HEK293T (cell line): ENCODE results near the gene SEMA4D.
"Not testable (repeated sequence)": the region's sequence is repeated elsewhere in the genome, so short reads cannot be mapped to it uniquely, and the experiment has no call there.

Experiments
- CTCF ChIA-PET: fragments of 350-600 bp; formaldehyde crosslinking; extraction: SDS; loops from one replicate; lab custom pipeline; 2021; ENCODE audit warnings: antibody characterized with exemption, inconsistent platforms; lab: Yijun Ruan, JAX
- POLR2A ChIA-PET: fragments of 350-600 bp; formaldehyde crosslinking; extraction: SDS; loops from one replicate; lab custom pipeline; 2020; ENCODE audit warnings: antibody characterized with exemption, inconsistent platforms; lab: Yijun Ruan, JAX
- DNase-seq: peaks from one replicate; pipeline ENCODE4 v3.0.0; 2012; ENCODE audit warnings: mixed read lengths; ENCODE audit errors: extremely low spot score
- ARNT ChIP-seq: fragments of 450-650 bp; IDR thresholded peaks from 2 replicates; pipeline ENCODE4 v1.6.1; 2017; ENCODE audit warnings: mild to moderate bottlenecking
- BHLHE40 ChIP-seq: fragments of 450-650 bp; IDR thresholded peaks from 2 replicates; pipeline ENCODE4 v1.6.1; 2016; ENCODE audit warnings: mild to moderate bottlenecking, moderate library complexity, borderline replicate concordance
- CTBP1 ChIP-seq: fragments of 450-650 bp; IDR thresholded peaks from 2 replicates; pipeline ENCODE4 v1.6.1; 2016; ENCODE audit warnings: borderline replicate concordance
- ELF4 ChIP-seq: fragments of 450-650 bp; IDR thresholded peaks from 2 replicates; pipeline ENCODE4 v1.6.1; 2017; ENCODE audit warnings: antibody characterized with exemption
- FOXA1 ChIP-seq: fragments of 450-650 bp; IDR thresholded peaks from 2 replicates; pipeline ENCODE4 v1.6.1; 2016; ENCODE audit warnings: mild to moderate bottlenecking
- FOXK2 ChIP-seq: fragments of 450-650 bp; IDR thresholded peaks from 2 replicates; pipeline ENCODE4 v1.6.1; 2016; ENCODE audit warnings: mild to moderate bottlenecking
- FOXM1 ChIP-seq: fragments of 450-650 bp; IDR thresholded peaks from 2 replicates; pipeline ENCODE4 v1.6.1; 2017; ENCODE audit warnings: mild to moderate bottlenecking, borderline replicate concordance
- HDGF ChIP-seq: fragments of 450-650 bp; IDR thresholded peaks from 2 replicates; pipeline ENCODE4 v1.6.1; 2017; ENCODE audit warnings: antibody characterized with exemption, borderline replicate concordance
- L3MBTL2 ChIP-seq: fragments of 450-650 bp; conservative IDR thresholded peaks from 2 replicates; pipeline ENCODE4 v1.6.1; 2016; ENCODE audit warnings: mild to moderate bottlenecking
- LEF1 ChIP-seq: fragments of 450-650 bp; IDR thresholded peaks from 2 replicates; pipeline ENCODE4 v1.6.1; 2017; ENCODE audit warnings: mild to moderate bottlenecking, borderline replicate concordance
- NFRKB ChIP-seq: fragments of 450-650 bp; IDR thresholded peaks from 2 replicates; pipeline ENCODE4 v1.6.1; 2016; ENCODE audit warnings: mild to moderate bottlenecking, moderate library complexity
- SP1 ChIP-seq: fragments of 450-650 bp; IDR thresholded peaks from 2 replicates; pipeline ENCODE4 v1.6.1; 2017
- SUZ12 ChIP-seq: fragments of 450-650 bp; IDR thresholded peaks from 2 replicates; pipeline ENCODE4 v1.6.1; 2016; ENCODE audit warnings: mild to moderate bottlenecking
- TARDBP ChIP-seq: fragments of 450-650 bp; IDR thresholded peaks from 2 replicates; pipeline ENCODE4 v1.6.1; 2016
- ZNF384 ChIP-seq: fragments of 450-650 bp; IDR thresholded peaks from 2 replicates; pipeline ENCODE4 v1.6.1; 2016
- TF ChIP-seq, protein P1 (sequence below): fragments of 450-650 bp; IDR thresholded peaks from 2 replicates; pipeline ENCODE4 v1.6.1; 2016

The SEMA4D gene

DNA sequence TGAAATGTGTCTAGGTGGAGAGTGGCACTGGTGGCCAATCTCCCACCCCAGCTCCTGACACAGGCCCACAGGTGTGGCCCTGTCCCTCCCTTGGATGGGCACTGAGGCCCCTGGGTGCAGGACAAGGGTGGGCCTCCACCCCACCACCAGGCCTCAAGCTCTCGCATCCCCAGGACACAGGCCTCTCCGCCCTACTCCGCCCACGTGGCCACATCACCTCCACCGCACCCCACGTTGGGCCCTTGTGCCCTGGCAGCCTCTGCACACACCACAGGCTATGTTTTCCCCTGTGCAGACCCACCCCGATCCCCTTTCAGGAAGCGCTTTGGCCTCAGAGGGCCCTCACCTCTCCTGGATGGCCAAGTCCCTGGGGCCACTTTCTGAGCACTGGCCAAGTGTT lies 124.9 kb downstream of the SEMA4D start:
- POLR2A ChIA-PET: no interaction called here
- TF ChIP-seq BHLHE40 (no peak), NFRKB (no peak), L3MBTL2 (no peak)
- TF ChIP-seq, protein P1, sequence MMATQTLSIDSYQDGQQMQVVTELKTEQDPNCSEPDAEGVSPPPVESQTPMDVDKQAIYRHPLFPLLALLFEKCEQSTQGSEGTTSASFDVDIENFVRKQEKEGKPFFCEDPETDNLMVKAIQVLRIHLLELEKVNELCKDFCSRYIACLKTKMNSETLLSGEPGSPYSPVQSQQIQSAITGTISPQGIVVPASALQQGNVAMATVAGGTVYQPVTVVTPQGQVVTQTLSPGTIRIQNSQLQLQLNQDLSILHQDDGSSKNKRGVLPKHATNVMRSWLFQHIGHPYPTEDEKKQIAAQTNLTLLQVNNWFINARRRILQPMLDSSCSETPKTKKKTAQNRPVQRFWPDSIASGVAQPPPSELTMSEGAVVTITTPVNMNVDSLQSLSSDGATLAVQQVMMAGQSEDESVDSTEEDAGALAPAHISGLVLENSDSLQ: no peak
- no peak for DNase-seq
- CTCF ChIA-PET: no interaction called here

GRCh38 chr9:89372230-89372816 lies 125.6 kb downstream of the SEMA4D start:
- ChIA-PET POLR2A (no interaction called here), CTCF (no interaction called here)
- TF ChIP-seq NFRKB (no peak), CTBP1 (no peak), ARNT (no peak), FOXK2 (no peak), FOXM1 (no peak), BHLHE40 (no peak), SUZ12 (no peak), TARDBP (no peak), ELF4 (no peak), LEF1 (no peak), FOXA1 (no peak), L3MBTL2 (no peak), SP1 (no peak), ZNF384 (no peak), HDGF (no peak)
- TF ChIP-seq, protein P1: no peak
- DNase-seq: no peak

DNA sequence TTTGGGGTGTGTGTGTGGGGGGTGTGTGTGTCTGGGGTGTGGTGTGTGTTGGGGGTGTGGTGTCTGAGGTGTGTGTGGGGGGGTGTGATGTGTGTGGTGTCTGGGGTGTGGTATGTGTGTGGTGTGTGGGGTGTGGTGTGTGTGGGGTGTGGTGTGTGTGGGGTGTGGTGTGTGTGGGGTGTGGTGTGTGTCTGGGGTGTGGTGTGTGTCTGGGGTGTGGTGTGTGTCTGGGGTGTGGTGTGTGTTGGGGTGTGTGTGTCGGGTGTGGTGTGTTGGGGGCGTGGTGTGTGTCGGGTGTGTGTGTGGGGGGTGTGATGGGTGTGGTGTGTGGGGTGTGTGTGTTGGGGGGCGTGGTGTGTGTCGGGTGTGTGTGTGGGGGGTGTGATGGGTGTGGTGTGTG lies 126.1 kb downstream of the SEMA4D start:
- POLR2A ChIA-PET, CTCF ChIA-PET, DNase-seq: not testable (repeated sequence)

DNA sequence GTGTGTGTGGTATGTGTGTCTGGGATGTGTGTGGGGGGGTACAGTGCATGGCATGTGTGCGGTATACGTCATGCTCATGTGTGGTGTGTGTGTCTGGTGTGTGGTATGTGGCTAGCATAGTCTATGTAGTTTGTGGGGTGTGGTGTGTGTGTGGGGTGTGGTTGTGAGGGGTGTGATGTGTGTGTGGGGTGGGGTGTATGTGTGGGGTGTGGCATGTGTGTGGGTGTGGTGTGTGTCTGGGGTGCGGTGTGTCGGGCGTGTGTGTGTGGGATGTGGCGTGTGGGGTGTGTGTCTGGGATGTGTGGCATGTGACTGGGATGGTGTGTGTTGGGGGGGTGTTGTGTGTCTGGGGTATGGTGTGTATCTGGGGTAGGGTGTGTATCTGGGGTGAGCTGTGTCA lies 127.3 kb downstream of the SEMA4D start:
- DNase-seq: no peak
- ChIA-PET POLR2A (no interaction called here), CTCF (no interaction called here)
- no peak for TF ChIP-seq NFRKB
- TF ChIP-seq SP1: no peak
- no peak for TF ChIP-seq FOXA1
- no peak for TF ChIP-seq SUZ12
- TF ChIP-seq ARNT: no peak
- TF ChIP-seq, protein P1: no peak
- no peak for TF ChIP-seq HDGF
- no peak for TF ChIP-seq LEF1

DNA sequence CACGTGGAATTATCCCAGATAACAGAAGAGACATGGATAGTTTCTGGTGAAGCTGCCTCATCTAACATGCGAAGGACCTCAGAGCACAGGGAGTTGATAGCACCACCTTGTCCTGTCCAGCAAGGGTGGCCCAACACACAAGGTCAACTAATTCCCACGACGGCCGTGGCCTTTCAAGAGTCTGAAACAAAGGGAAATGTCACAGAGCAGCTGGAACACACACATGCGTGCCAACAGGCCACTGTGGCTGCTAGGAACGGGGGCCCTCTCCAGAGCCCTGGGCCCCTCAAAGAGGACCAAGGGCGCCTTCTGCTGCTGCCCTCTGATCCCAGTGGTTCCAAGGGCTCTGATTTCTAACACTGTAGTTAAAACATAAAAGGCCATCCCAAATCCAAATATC lies 128.9 kb downstream of the SEMA4D start:
- ChIA-PET CTCF (no interaction called here), POLR2A (no interaction called here)
- TF ChIP-seq ZNF384 (no peak), FOXM1 (no peak), NFRKB (no peak), ARNT (no peak), LEF1 (no peak), TARDBP (no peak), FOXA1 (no peak), FOXK2 (no peak), BHLHE40 (no peak), SUZ12 (no peak), HDGF (no peak)
- DNase-seq: no peak

- POLR2A ChIA-PET: no interaction called here
- CTCF ChIA-PET: no interaction called here
- DNase-seq: no peak
- TF ChIP-seq L3MBTL2 (no peak), SUZ12 (no peak), NFRKB (no peak), BHLHE40 (no peak)
Measured at GRCh38 chr9:89368550-89368949, 129.4 kb downstream of the SEMA4D start.

GRCh38 chr9:89367726-89368437 lies 130.0 kb downstream of the SEMA4D start:
- CTCF ChIA-PET: no interaction called here

More at GRCh38 chr9:89367726-89368437, 130.0 kb downstream of the SEMA4D start:
- TF ChIP-seq SUZ12 (no peak), CTBP1 (no peak), HDGF (no peak), ARNT (no peak), FOXM1 (no peak)
- TF ChIP-seq, protein P1: no peak
- DNase-seq: no peak
- POLR2A ChIA-PET: no interaction called here
